ENCODE measurements around the gene CCDC102B. TPM values are rescaled to one million over a fixed set of nuclear protein-coding genes. Genes with fewer than 3 reads are reported as not detected.

CCDC102B gene
- total RNA-seq, 1 donor from 2014 or later: 6.5 TPM

DNA sequence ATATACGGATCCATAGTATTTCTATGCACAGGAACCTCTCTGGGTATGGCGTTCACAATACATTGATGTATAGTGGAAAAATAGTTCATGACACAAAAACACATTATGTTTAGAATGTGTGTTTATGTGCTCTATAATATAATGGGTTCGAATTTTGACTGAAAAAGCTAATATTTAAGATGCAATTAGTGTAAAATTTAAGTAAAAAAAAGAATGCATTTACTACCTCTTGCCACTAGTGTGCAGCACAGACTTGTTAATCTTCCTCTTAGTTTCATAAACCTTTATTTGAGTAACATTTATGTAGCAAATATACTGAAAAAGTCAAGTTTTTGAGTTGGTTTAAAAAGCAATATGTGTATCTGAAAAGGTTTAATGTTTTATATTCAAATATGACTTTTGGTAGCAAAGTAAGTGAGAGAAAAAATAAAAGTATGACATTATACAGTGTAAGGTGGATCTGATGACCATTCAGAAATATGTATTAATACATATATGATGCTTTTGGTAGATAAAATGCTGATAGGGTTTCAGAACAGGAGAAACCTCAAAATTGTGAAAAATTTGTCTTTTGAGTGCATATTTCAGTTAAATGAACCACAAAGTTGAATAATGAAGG is 49.4 kb downstream of the CCDC102B start:
- Mint-ChIP-seq H3K9me3 (no peaks in the 10 kb centered on the region), H3K4me3 (no peak overlapping the region), H3K36me3 (ENCODE audit: low read depth) (no peaks in the 10 kb centered on the region), H3K4me1 (no peaks in the 10 kb centered on the region), H3K27me3 (ENCODE audit: low read depth) (no peaks in the 10 kb centered on the region), H3K27ac (ENCODE audit: unreplicated experiment) (no peak overlapping the region)
- DNase-seq (ENCODE audit: low read depth, low spot score): no peak
- peak; percentile 85 for TF ChIP-seq CTCF (conservative IDR thresholded peaks at IDR 0.05)

GRCh38 chr18:68848242-68848641 is 50.4 kb downstream of the CCDC102B start:
- H3K4me1 Mint-ChIP-seq: no peaks in the 10 kb centered on the region
- no peak for DNase-seq (ENCODE audit: low read depth, low spot score)
- no peak for TF ChIP-seq CTCF (conservative IDR thresholded peaks at IDR 0.05)
- no peak overlapping the region for H3K4me3 Mint-ChIP-seq
- H3K27ac Mint-ChIP-seq (ENCODE audit: unreplicated experiment): no peak overlapping the region
- H3K27me3 Mint-ChIP-seq (ENCODE audit: low read depth): no peaks in the 10 kb centered on the region
- H3K36me3 Mint-ChIP-seq (ENCODE audit: low read depth): no peaks in the 10 kb centered on the region
- no peaks in the 10 kb centered on the region for H3K9me3 Mint-ChIP-seq

DNA sequence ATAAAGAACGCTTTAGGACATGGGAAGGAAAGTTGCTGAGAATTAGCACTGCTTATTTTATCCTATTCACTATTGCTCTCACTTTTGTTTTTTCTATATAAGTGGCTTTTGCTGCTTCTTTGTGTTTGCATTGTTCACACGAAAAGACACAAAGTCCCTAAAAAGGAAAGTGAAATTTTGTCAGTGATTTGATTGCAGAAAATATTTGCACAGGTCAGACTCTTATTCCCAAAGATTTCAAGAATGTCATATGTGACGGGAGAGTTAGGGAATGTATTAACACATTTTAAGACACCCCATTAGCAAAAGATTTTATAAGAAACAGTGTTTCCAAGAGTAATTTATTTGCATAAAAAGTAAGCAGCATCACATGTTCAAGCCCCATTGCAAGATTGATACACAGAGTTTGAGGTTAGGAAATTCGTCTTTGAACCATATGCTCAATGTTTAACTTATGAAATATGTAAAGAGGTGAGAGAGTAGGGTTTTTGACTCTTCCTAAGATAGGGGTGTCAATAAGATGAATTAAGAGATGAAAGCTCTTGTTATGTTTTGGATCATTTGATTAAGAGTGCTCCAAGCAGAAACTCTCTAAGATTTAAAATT is 57.0 kb downstream of the CCDC102B start:
- no peaks in the 10 kb centered on the region for H3K27me3 Mint-ChIP-seq (ENCODE audit: low read depth)
- H3K9me3 Mint-ChIP-seq: no peaks in the 10 kb centered on the region
- H3K27ac Mint-ChIP-seq (ENCODE audit: unreplicated experiment): no peak overlapping the region
- DNase-seq (ENCODE audit: low read depth, low spot score): no peak
- H3K4me1 Mint-ChIP-seq: no peaks in the 10 kb centered on the region
- no peaks in the 10 kb centered on the region for H3K36me3 Mint-ChIP-seq (ENCODE audit: low read depth)
- TF ChIP-seq CTCF (conservative IDR thresholded peaks at IDR 0.05): no peak
- no peak overlapping the region for H3K4me3 Mint-ChIP-seq

- H3K9me3 Mint-ChIP-seq: no peaks in the 10 kb centered on the region
- H3K4me3 Mint-ChIP-seq: no peak overlapping the region
- H3K36me3 Mint-ChIP-seq (ENCODE audit: low read depth): no peaks in the 10 kb centered on the region
- H3K27ac Mint-ChIP-seq (ENCODE audit: unreplicated experiment): no peak overlapping the region
- DNase-seq (ENCODE audit: low read depth, low spot score): no peak
- no peak for TF ChIP-seq CTCF (conservative IDR thresholded peaks at IDR 0.05)
- H3K27me3 Mint-ChIP-seq (ENCODE audit: low read depth): no peaks in the 10 kb centered on the region
- H3K4me1 Mint-ChIP-seq: no peaks in the 10 kb centered on the region
Observed at GRCh38 chr18:68855491-68855890, 57.6 kb downstream of the CCDC102B start.

GRCh38 chr18:68861365-68861764 is 63.5 kb downstream of the CCDC102B start:
- Mint-ChIP-seq H3K27ac (ENCODE audit: unreplicated experiment) (no peak overlapping the region), H3K4me3 (no peak overlapping the region), H3K27me3 (ENCODE audit: low read depth) (no peaks in the 10 kb centered on the region), H3K4me1 (no peaks in the 10 kb centered on the region), H3K36me3 (ENCODE audit: low read depth) (no peaks in the 10 kb centered on the region), H3K9me3 (no peaks in the 10 kb centered on the region)
- no peak for TF ChIP-seq CTCF (conservative IDR thresholded peaks at IDR 0.05)
- no peak for DNase-seq (ENCODE audit: low read depth, low spot score)

All from neural crest cell (in vitro differentiated cells).